HepG2 (cell line): ENCODE data around the gene SUPT4H1. TPM values are rescaled to one million over a fixed set of nuclear protein-coding genes. Genes with fewer than 3 reads are reported as not detected.

Experiments used
- ARNT2 ChIP-seq: sonication (generic); formaldehyde crosslinking; IDR thresholded peaks from 2 replicates; pipeline ENCODE4 v1.8.0; 2022; ENCODE audit warnings: mild to moderate bottlenecking, low read depth, missing genetic modification reagents, moderate library complexity
- CBX5 ChIP-seq: sonication (generic); formaldehyde crosslinking; IDR thresholded peaks from 2 replicates; pipeline ENCODE4 v1.4.0; 2020; ENCODE audit warnings: missing genetic modification reagents, borderline replicate concordance
- CENPT ChIP-seq: sonication (generic); formaldehyde crosslinking; IDR thresholded peaks from 2 replicates; pipeline ENCODE4 v1.8.0; 2022; ENCODE audit warnings: low read depth, mild to moderate bottlenecking, moderate library complexity, missing genetic modification reagents
- ETV5 ChIP-seq: IDR thresholded peaks from 2 replicates; pipeline ENCODE4 v1.6.1; 2018; ENCODE audit warnings: missing biosample characterization, missing genetic modification reagents, inconsistent platforms, borderline replicate concordance
- GABPA ChIP-seq, 2 experiments: IDR thresholded peaks; 2 replicates each; pipeline ENCODE4 v1.6.1; 2011 to 2016; ENCODE audit warnings: low read depth in 2 of 2, low read length in 1 of 2, missing biosample characterization in 1 of 2, missing genetic modification characterization in 1 of 2
- ISX ChIP-seq: sonication (generic); formaldehyde crosslinking; conservative IDR thresholded peaks from 2 replicates; pipeline ENCODE4 v1.5.0; 2020; ENCODE audit warnings: missing genetic modification reagents
- JARID2 ChIP-seq: sonication (generic); formaldehyde crosslinking; IDR thresholded peaks from 2 replicates; pipeline ENCODE4 v1.8.1; 2023; ENCODE audit warnings: missing genetic modification reagents, inconsistent platforms; ENCODE audit not compliant: insufficient replicate concordance
- PRMT3 ChIP-seq: sonication (generic); formaldehyde crosslinking; IDR thresholded peaks from 2 replicates; pipeline ENCODE4 v1.8.1; 2022; ENCODE audit warnings: low read depth, mild to moderate bottlenecking, moderate library complexity, missing genetic modification reagents, borderline replicate concordance
- SP4 ChIP-seq: sonication (generic); formaldehyde crosslinking; IDR thresholded peaks from 2 replicates; pipeline ENCODE4 v1.8.1; 2023; ENCODE audit warnings: mild to moderate bottlenecking, missing genetic modification reagents
- TBP ChIP-seq: sonication (generic); formaldehyde crosslinking; IDR thresholded peaks from 2 replicates; pipeline ENCODE4 v1.5.0; 2020; ENCODE audit warnings: missing genetic modification reagents
- YEATS2 ChIP-seq: sonication (generic); formaldehyde crosslinking; IDR thresholded peaks from 2 replicates; pipeline ENCODE4 v1.4.0; 2020; ENCODE audit warnings: missing genetic modification reagents, borderline replicate concordance
- ZNF33B ChIP-seq: sonication (generic); formaldehyde crosslinking; IDR thresholded peaks from 2 replicates; pipeline ENCODE4 v1.5.1; 2020; ENCODE audit warnings: mild to moderate bottlenecking, missing genetic modification reagents
- ZNF567 ChIP-seq: sonication (generic); formaldehyde crosslinking; IDR thresholded peaks from 2 replicates; pipeline ENCODE4 v1.8.1; 2023; ENCODE audit warnings: mild to moderate bottlenecking, missing genetic modification reagents, borderline replicate concordance
- ZNF589 ChIP-seq: sonication (generic); formaldehyde crosslinking; conservative IDR thresholded peaks from 2 replicates; pipeline ENCODE4 v1.8.0; 2022; ENCODE audit warnings: mild to moderate bottlenecking, moderate library complexity, missing genetic modification reagents
- ZNF598 ChIP-seq: sonication (generic); formaldehyde crosslinking; IDR thresholded peaks from 2 replicates; pipeline ENCODE4 v1.5.1; 2020; ENCODE audit warnings: mild to moderate bottlenecking, missing genetic modification reagents, borderline replicate concordance
- ZNF616 ChIP-seq: sonication (generic); formaldehyde crosslinking; IDR thresholded peaks from 2 replicates; pipeline ENCODE4 v1.5.0; 2020; ENCODE audit warnings: low read depth, mild to moderate bottlenecking, missing genetic modification reagents
- polyA plus RNA-seq, 8 experiments: library from polyadenylated mRNA; depleted of rRNA in 3 of 8; stranded (reverse) in 7 of 8; unstranded in 1 of 8; fragments of >200 nt; fragmentation: Illumina TruSeq in 4 of 8; extraction: Trizol in 4 of 8; gene quantifications; 2 replicates each; pipeline versions ENCODE4 v1.2.1 to v1.2.3, GENCODE V29; 2011 to 2016; ENCODE audit warnings: low read depth in 4 of 8, missing spikeins in 1 of 8, mixed read lengths in 1 of 8; ENCODE audit not compliant: insufficient read depth in 1 of 8
- total RNA-seq, 5 experiments: library from RNA; depleted of rRNA; stranded (reverse); fragments of >200 nt; fragmentation: Illumina TruSeq; extraction: Trizol; gene quantifications; 2 replicates each; pipeline ENCODE4 v1.2.3, GENCODE V29; 2016; ENCODE audit warnings: low read depth in 1 of 5
- TF ChIP-seq, protein P1 (sequence below): sonication (generic); formaldehyde crosslinking; IDR thresholded peaks from 2 replicates; pipeline ENCODE4 v1.4.0; 2020; ENCODE audit warnings: missing genetic modification reagents
- TF ChIP-seq, protein P2 (sequence below): sonication (generic); formaldehyde crosslinking; IDR thresholded peaks from 2 replicates; pipeline ENCODE4 v1.8.1; 2023; ENCODE audit warnings: mild to moderate bottlenecking, missing genetic modification reagents
- TF ChIP-seq, protein P3 (sequence below): sonication (generic); formaldehyde crosslinking; IDR thresholded peaks from 2 replicates; pipeline ENCODE4 v1.9.0; 2021; ENCODE audit warnings: missing genetic modification reagents, mild to moderate bottlenecking, borderline replicate concordance
- TF ChIP-seq, protein P4 (sequence below): sonication (generic); formaldehyde crosslinking; IDR thresholded peaks from 2 replicates; pipeline ENCODE4 v1.4.0; 2020; ENCODE audit warnings: mild to moderate bottlenecking, missing genetic modification reagents
- TF ChIP-seq, protein P5 (sequence below): sonication (generic); formaldehyde crosslinking; IDR thresholded peaks from 2 replicates; pipeline ENCODE4 v1.5.0; 2020; ENCODE audit warnings: mild to moderate bottlenecking, missing genetic modification reagents, moderate library complexity

The SUPT4H1 gene
- total and polyA plus RNA-seq, 2 of the 13 experiments (the other 11 are each of a cell fraction or from before 2014, with no cell fraction given): 155 to 244 TPM

DNA sequence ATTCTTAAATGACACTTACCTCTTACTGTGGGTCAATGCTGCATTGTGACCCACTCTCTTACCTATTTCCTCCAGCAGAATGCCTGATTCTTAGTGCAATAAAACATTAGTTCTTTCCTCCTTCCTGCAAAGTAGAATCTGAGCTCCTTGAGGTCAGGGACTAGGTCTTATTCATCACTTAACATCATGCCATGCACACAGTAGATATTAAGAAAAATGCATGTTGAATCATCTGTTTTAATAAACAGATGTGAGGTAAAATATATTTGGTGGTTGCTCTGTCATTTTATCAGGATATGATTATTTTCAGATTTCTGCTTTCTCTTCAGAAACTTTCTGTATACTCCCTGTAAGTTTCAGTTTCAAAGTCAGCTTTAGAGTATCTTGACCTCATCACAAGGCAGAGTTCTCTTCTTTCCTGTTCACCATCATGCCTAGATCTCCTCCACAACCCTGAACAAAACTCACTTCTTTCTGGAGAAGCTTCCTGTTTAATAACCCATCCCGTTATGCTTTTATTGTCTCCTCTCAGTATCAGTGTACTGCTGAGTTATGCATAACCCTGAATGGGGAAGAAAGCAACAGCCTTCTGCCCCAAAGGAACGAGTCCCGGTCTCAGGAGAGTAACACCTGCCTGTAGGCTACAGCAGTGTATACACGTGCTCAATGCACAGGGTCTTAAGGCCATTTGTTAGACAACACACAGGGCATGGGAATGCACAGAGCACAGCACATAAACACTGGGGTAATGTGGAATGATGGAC is 30.3 kb upstream of the SUPT4H1 start (continued):
- TF ChIP-seq JARID2 (CRISPR knock-in tag) (no peak), ZNF598 (no peak), ZNF616 (no peak), ZNF33B (CRISPR knock-in tag) (peak; percentile 75; the same call in 1 of the 2 replicates), PRMT3 (CRISPR knock-in tag) (no peak), ISX (CRISPR knock-in tag) (no peak), TBP (CRISPR knock-in tag) (no peak), ETV5 (0 out of 2 replicates have a peak, but pooled peaks have one; percentile 16), ZNF567 (CRISPR knock-in tag) (no peak), SP4 (no peak), CENPT (CRISPR knock-in tag) (no peak), ZNF589 (CRISPR knock-in tag) (no peak), CBX5 (CRISPR knock-in tag) (peak; percentile 60; the same call in 1 of the 2 replicates), GABPA (IDR thresholded peaks at IDR 0.05; ENCODE audit: low read depth, low read length) (no peak), GABPA (CRISPR knock-in tag; IDR thresholded peaks at IDR 0.05; ENCODE audit: low read depth) (no peak), YEATS2 (CRISPR knock-in tag) (0 out of 2 replicates have a peak, but pooled peaks have one; percentile 26), ARNT2 (CRISPR knock-in tag) (no peak)
- TF ChIP-seq, protein P1, sequence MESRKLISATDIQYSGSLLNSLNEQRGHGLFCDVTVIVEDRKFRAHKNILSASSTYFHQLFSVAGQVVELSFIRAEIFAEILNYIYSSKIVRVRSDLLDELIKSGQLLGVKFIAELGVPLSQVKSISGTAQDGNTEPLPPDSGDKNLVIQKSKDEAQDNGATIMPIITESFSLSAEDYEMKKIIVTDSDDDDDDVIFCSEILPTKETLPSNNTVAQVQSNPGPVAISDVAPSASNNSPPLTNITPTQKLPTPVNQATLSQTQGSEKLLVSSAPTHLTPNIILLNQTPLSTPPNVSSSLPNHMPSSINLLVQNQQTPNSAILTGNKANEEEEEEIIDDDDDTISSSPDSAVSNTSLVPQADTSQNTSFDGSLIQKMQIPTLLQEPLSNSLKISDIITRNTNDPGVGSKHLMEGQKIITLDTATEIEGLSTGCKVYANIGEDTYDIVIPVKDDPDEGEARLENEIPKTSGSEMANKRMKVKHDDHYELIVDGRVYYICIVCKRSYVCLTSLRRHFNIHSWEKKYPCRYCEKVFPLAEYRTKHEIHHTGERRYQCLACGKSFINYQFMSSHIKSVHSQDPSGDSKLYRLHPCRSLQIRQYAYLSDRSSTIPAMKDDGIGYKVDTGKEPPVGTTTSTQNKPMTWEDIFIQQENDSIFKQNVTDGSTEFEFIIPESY (CRISPR knock-in tag): no peak
- TF ChIP-seq, protein P2, sequence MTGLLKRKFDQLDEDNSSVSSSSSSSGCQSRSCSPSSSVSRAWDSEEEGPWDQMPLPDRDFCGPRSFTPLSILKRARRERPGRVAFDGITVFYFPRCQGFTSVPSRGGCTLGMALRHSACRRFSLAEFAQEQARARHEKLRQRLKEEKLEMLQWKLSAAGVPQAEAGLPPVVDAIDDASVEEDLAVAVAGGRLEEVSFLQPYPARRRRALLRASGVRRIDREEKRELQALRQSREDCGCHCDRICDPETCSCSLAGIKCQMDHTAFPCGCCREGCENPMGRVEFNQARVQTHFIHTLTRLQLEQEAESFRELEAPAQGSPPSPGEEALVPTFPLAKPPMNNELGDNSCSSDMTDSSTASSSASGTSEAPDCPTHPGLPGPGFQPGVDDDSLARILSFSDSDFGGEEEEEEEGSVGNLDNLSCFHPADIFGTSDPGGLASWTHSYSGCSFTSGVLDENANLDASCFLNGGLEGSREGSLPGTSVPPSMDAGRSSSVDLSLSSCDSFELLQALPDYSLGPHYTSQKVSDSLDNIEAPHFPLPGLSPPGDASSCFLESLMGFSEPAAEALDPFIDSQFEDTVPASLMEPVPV (CRISPR knock-in tag): no peak
- TF ChIP-seq, protein P3, sequence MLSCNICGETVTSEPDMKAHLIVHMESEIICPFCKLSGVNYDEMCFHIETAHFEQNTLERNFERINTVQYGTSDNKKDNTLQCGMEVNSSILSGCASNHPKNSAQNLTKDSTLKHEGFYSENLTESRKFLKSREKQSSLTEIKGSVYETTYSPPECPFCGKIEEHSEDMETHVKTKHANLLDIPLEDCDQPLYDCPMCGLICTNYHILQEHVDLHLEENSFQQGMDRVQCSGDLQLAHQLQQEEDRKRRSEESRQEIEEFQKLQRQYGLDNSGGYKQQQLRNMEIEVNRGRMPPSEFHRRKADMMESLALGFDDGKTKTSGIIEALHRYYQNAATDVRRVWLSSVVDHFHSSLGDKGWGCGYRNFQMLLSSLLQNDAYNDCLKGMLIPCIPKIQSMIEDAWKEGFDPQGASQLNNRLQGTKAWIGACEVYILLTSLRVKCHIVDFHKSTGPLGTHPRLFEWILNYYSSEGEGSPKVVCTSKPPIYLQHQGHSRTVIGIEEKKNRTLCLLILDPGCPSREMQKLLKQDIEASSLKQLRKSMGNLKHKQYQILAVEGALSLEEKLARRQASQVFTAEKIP (CRISPR knock-in tag): no peak
- TF ChIP-seq, protein P4, sequence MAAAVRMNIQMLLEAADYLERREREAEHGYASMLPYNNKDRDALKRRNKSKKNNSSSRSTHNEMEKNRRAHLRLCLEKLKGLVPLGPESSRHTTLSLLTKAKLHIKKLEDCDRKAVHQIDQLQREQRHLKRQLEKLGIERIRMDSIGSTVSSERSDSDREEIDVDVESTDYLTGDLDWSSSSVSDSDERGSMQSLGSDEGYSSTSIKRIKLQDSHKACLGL (CRISPR knock-in tag): no peak
- TF ChIP-seq, protein P5, sequence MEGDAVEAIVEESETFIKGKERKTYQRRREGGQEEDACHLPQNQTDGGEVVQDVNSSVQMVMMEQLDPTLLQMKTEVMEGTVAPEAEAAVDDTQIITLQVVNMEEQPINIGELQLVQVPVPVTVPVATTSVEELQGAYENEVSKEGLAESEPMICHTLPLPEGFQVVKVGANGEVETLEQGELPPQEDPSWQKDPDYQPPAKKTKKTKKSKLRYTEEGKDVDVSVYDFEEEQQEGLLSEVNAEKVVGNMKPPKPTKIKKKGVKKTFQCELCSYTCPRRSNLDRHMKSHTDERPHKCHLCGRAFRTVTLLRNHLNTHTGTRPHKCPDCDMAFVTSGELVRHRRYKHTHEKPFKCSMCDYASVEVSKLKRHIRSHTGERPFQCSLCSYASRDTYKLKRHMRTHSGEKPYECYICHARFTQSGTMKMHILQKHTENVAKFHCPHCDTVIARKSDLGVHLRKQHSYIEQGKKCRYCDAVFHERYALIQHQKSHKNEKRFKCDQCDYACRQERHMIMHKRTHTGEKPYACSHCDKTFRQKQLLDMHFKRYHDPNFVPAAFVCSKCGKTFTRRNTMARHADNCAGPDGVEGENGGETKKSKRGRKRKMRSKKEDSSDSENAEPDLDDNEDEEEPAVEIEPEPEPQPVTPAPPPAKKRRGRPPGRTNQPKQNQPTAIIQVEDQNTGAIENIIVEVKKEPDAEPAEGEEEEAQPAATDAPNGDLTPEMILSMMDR: 0 out of 2 replicates have a peak, but pooled peaks have one; percentile 9
